ENCODE data around the gene IFTAP.

The IFTAP gene

DNA sequence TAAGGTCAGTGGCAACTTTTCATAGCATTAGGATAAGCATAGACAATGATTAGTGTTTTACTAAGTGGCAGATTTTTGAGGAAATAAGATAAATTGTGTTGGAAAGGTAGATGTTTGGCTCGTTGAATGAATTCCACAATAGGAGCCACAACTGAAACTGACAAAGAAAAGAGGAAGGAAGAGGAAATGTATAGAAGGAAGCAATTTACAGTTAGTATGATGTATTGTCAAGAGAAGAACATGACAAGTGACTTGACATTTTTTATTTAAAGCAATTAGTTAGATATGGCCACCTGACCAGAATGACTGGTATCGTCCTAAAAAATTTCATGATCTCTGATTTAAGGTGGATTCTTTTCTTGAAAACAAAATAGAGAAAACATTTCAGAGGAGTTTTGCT is 6.9 kb downstream of the IFTAP start:
- TF ChIP-seq, protein P1, sequence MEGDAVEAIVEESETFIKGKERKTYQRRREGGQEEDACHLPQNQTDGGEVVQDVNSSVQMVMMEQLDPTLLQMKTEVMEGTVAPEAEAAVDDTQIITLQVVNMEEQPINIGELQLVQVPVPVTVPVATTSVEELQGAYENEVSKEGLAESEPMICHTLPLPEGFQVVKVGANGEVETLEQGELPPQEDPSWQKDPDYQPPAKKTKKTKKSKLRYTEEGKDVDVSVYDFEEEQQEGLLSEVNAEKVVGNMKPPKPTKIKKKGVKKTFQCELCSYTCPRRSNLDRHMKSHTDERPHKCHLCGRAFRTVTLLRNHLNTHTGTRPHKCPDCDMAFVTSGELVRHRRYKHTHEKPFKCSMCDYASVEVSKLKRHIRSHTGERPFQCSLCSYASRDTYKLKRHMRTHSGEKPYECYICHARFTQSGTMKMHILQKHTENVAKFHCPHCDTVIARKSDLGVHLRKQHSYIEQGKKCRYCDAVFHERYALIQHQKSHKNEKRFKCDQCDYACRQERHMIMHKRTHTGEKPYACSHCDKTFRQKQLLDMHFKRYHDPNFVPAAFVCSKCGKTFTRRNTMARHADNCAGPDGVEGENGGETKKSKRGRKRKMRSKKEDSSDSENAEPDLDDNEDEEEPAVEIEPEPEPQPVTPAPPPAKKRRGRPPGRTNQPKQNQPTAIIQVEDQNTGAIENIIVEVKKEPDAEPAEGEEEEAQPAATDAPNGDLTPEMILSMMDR (IDR thresholded peaks at IDR 0.05), result no peak

GRCh38 chr11:36602135-36602534 is 7.8 kb downstream of the IFTAP start:
- TF ChIP-seq, protein P1 (IDR thresholded peaks at IDR 0.05), result no peak

DNA sequence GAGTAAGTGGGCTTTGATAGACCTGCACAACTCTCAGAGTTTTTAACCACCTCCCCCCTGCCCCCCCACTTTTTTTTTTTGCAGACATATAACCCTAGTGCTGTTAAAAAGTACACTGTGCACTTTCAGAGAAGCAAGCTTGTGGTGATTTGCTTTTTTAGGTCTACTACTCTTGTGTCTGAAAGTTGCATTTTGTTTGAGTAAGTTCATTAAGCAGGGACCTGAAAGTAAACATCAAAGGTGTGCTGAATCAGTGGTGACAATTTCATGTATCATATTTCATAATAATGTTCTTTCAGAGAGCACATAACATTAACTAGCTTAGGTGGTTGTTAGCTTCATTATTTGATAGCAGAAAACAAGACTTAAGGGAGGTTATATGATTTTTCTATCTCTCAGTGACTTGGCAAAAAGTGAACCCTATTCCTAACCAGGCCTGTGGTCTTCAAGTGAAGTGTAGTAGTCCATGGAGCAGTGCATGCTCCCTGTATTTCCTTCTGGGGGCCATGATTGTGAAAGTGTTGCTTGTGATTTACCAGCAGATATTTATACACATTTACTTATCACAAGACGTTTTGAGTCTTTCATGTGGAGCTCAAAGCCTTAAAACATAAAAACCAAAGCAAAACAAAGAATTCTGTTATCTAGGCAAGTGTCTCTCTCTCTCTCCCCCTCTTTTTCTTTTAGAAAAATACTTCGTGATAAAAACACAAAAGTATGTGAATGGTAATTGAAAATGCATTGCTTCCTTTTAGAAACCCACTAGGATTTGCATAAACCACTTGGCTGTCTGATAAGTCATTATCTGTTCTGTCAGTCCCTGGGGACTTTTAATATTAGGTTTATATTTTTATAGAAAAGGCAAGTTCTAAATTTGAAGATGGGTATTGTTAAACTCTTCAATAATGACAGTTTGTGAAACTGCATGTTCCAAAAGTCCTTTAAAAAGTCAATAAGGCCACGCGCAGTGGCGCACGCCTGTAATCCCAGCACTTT is 11.2 kb downstream of the IFTAP start:
- TF ChIP-seq, protein P1 (IDR thresholded peaks at IDR 0.05), result no peak

- TF ChIP-seq, protein P1 (IDR thresholded peaks at IDR 0.05), result no peak
Observed at GRCh38 chr11:36608491-36609199, 14.3 kb downstream of the IFTAP start.

DNA sequence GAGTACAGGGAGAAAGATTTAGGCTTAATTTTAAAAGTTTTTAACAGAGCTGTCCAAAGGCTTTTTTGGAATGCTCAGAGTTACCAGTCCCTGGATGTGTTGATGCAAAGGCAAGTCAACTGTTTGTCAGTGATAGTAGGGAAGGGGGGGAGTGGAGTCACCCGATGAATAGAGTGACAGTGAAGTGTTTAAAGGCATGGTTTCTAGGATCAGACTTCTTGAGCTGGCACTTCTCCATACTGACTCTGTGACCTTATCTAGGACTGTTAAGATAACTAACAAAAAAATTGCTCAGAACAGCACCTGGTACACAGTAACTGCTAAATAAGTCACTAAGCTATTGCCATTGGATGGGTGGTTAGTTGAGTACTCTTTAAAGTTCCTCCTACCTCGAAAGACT is 15.1 kb downstream of the IFTAP start:
- TF ChIP-seq, protein P1 (IDR thresholded peaks at IDR 0.05), result no peak

DNA sequence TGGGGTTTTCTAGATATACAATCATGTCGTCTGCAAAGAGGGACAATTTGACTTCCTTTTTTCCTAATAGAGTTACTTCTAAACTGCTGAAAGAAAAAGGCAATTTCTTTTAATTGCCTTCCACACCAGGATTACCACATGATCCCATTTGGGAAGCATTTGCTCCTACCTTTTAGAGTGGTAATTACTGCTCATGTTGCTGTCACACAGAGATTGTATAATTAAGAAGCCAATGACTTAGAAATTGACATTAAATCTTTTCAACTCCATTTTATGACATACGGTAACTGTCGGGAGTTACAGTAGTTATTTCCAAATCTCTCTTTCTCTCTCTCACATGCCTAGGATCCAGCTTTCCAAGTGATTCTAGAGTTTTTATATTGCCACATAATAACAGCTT is 21.5 kb downstream of the IFTAP start:
- TF ChIP-seq, protein P1 (IDR thresholded peaks at IDR 0.05), result no peak

DNA sequence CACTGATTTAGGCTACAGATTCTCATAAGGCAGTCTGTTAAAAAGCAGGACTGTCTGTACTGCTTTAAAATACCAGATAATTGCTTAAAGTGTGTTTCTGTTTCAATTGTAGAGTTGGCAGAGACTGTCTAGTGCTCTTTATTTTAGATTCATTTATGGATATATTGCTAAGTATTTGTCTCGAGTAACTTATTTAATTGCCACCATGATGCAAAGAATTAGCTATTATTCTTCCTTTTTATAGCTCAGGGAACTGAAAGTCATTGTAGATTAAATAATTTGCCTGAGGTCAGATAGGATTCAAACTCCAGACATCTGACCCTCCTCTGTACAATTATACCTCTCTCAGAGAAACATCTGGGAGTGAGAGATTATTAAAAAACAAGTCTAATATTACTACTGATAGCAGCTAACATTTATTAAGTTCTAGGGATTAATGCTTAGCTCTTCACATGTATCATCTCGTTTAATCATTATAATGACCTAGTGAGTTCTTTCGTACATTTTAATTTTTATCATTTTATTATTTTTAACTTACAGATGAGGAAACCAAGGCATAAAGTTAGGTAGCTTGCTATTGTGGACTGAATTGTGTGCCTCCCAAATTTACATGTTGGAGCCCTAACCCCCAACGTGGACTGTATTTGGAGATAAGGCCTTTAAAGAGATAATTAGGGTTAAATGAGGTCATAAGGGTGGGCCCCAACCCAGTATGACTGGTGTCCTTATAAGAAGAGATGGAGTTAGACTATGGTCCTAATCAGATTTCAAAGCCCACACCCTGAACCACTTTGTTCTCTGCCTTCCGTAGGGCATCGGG is 23.5 kb downstream of the IFTAP start:
- TF ChIP-seq, protein P1 (IDR thresholded peaks at IDR 0.05), result no peak
